Astrocyte of the hippocampus (primary cell): ENCODE measurements around the gene SAMSN1.
"Not testable (repeated sequence)": the region's sequence is repeated elsewhere in the genome, so short reads cannot be mapped to it uniquely, and the experiment has no call there.

Source experiments
- DNase-seq: peaks from one replicate; pipeline ENCODE4 v3.0.0; 2011; ENCODE audit warnings: low read depth, low spot score

The SAMSN1 gene

GRCh38 chr21:14528815-14529214, 17.3 kb downstream of the SAMSN1 start:
- DNase-seq: no peak

GRCh38 chr21:14527696-14528652, 18.1 kb downstream of the SAMSN1 start:
- DNase-seq: no peak

GRCh38 chr21:14526836-14527695, 19.0 kb downstream of the SAMSN1 start:
- no peak for DNase-seq

GRCh38 chr21:14526199-14526598, 19.9 kb downstream of the SAMSN1 start:
- no peak for DNase-seq

GRCh38 chr21:14523234-14523633, 22.9 kb downstream of the SAMSN1 start:
- no peak for DNase-seq

DNA sequence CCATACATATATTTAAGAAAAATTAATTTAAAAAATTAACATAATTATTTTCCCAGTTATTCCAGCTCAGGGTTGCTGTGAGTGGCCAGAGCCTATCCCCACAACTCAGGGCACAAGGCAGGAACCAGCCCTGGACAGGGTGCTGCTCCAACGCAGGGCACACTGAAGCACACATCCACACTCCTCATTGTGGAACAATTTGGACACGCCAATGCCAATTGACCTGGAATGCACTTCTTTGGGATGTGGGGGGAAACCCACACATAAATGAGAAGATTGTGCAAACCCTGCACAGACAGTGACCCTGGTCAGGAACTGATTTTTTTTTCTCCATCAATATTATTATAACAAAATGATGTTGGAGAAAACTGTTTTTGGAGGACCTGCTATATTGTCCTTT, 23.4 kb downstream of the SAMSN1 start:
- no peak for DNase-seq

- DNase-seq: no peak
These were observed 25.6 kb downstream of the SAMSN1 start for GRCh38 chr21:14520535-14520934.

- no peak for DNase-seq
These were observed 27.1 kb downstream of the SAMSN1 start for GRCh38 chr21:14519000-14519399.

GRCh38 chr21:14513804-14514203, 32.3 kb downstream of the SAMSN1 start:
- no peak for DNase-seq

- not testable (repeated sequence) for DNase-seq
These were observed 39.2 kb downstream of the SAMSN1 start for GRCh38 chr21:14506859-14507457.

- DNase-seq: no peak
These were observed 45.2 kb downstream of the SAMSN1 start for GRCh38 chr21:14500873-14501272.

DNA sequence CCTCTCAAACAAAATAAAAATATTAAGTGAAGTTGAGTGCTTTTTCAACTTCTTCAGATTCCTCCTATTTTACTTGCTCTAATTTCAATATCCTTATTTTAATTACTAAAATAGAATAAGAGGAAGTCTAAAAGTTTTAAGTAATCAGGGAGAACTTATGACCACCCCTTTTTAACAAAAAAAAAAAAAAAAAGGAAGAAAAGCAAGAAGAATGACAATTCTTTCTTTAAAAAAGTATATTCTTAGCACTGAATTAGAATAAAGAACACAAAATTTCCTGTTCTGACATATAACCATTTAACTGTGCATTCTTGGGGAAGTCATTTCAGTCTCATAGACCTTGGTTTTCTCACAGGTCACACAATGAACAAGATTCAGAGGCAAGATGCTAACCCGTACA, 46.8 kb downstream of the SAMSN1 start:
- DNase-seq: no peak

DNA sequence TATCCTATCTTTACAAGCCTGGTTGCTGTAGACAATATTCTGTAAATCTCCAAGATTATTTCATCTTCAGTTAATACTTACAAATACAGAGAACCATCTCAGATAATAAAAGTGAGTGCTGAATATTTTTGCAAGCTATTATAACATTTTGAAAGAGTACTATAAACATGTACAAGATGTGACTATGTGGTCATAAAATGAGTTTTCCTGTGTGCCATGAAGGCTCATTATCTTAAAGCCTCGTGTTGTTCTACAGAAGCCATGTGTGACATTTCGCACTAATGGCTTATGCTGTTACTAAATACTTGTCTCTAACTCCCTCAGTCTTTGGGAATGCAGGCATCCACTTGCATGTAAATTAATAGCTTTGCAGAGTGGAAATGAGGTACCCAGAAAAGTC, 48.3 kb downstream of the SAMSN1 start:
- DNase-seq: no peak

DNA sequence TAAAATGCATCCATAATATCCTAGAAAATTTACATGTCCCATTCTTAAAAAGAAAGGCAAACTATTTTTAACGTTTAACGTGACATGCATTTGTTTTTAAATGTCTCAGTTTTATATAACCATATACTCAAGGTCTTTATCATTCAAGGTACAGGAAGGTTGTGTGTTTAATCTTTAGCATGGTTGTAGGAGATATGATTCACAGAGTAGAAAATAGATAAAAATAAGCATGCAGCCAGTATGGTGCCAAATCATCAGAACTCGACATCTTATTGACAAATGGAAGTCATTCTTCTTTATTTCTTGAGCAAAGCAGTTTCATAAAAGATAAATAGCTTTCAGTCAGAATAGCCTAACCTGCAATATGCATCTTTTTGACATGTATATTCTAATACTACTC, 51.0 kb downstream of the SAMSN1 start:
- no peak for DNase-seq

DNA sequence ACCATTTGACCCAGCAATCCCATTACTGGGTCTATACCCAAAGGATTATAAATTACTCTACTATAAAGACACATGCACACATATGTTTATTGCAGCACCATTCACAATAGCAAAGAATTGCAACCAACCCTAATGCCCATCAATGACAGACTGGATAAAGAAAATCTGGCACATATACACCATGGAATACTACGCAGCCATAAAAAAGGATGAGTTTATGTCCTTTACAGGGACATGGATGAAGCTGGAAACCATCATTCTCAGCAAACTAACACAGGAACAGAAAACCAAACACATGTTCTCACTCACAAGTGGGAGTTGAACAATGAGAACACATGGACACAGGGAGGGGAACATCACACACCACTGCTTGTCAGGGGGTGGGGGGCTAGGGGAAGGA, 51.9 kb downstream of the SAMSN1 start:
- DNase-seq: not testable (repeated sequence)

DNA sequence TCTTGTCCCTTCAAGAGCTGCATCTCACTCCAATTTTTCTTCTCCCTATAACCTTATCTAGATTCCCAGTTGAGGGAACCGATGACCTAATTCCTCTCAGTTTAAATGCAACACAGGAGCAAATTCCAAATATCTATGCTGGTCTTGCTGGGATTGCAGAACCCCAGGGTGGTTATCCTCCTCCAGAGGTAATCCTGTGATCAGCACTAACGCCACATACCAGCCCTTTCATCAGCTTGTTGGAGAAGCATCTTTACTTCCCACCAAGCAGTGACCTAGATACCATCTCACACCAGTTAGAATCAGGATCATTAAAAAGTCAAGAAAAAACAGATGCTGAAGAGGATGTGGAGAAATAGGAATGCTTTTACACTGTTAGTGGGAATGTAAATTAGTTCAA, 52.4 kb downstream of the SAMSN1 start:
- DNase-seq: no peak

DNA sequence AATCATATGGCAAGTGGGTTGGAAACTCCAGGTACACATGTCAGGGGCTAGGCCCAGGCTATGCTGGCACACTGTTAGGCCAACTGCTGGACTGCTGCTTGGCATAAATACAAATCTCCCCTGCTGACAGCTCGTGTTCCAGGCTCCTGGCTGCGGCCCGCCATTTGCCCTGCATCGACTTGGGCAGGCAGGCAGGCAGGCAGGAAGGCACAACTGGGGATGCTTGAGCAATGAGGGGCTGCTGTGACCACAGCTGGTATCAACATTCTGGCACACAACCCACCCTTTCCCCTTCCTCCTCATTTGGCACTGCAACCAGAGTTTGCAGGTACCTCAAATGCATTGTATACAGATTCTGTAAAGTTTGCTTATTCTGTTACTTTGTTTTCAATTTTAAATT, 53.2 kb downstream of the SAMSN1 start:
- DNase-seq: no peak

DNA sequence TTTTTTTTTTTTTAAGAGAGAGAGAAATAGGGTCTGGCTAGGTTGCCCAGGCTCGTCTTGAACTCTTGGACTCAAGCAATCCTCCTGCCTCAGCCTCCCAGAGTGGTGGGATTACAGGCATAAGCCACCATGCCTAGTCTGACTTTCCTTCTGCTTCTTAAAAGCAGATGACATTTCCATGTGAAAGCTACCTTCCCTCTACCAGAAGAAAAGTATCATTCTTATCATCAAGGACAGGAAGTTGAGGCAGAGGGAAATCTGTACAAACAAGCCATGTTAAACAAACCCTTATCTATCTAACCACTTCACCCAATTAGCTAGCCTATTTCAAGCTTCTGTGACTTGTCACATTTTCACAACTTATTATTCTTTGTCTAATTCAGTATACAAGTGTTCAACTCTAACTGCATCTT, 54.8 kb downstream of the SAMSN1 start:
- DNase-seq: no peak

DNA sequence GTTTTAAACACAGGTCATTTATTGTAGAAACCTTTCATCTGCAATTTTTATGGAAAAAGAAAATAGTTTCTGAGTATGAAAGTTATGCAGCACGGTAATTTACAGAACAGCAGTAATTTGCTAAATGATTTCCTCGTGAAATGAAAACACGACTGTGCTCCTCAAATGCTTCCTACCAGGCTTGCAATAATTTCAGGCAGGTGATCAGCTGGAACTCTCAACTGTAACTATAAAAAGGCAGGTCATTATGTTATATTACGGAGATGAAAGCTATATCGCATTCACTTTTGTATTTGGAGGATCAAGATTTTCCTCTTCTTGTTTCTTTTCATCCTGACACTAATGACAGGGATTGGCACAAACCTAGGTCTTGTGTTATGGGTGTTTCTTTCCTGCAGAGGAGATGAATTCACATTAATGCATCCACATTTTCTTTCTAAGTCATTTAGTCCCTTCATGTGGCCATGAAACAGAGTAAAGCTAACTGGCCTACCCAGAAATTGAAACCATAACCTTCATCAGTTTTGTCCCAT, 57.4 kb downstream of the SAMSN1 start:
- no peak for DNase-seq

DNA sequence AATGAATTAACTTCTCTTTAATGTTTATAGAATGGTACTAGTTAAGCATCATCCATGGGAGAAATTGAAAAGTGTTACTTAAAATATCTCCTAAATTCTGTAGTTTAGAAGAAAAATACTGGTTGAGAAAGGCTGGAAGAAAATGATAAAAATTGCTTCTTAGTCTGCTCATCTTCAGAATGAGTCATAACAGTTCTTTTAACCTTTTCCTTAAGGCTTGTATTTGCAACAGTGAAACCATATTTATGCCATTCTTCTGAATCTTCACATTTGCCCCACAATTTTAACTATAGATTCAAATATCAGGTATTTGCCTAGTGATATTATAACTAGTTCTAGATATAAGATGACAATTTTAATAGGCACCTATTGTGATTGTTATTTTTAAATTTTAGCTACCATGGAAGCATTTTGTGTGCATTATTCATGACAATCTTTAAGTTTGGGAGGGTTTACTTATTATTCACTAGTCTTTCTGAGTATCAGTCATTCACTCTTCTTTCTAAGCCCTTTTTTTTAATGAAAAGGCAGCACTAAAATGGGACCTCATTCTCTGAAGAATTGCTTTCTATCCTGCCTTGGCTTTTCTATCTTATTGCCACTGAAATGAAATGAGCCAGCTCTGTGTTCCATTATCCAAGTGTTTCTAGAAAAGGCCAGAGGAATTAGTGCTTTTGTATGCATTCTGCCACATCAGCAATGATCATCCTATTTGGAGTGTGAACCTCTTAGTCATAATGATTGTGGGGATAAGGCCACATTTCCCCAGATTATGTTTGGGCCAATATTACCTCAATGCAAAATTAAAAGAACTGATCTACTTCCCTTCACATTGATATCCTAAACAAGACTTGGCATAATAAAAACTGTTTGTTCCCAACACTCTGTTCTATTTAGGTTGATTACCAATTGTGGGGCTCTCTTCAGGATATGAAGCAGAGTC, 58.4 kb downstream of the SAMSN1 start:
- DNase-seq: no peak

GRCh38 chr21:14486869-14487268, 59.2 kb downstream of the SAMSN1 start:
- no peak for DNase-seq
